ENCODE results near the gene ADAMTS13. TPM values are rescaled to one million over a fixed set of nuclear protein-coding genes. Genes with fewer than 3 reads are reported as not detected.

ADAMTS13 gene
- total and polyA plus RNA-seq, 2 donors (not counting 3 experiments of a cell fraction or from before 2014, with no cell fraction given): 1.5 to 2.5 TPM

DNA sequence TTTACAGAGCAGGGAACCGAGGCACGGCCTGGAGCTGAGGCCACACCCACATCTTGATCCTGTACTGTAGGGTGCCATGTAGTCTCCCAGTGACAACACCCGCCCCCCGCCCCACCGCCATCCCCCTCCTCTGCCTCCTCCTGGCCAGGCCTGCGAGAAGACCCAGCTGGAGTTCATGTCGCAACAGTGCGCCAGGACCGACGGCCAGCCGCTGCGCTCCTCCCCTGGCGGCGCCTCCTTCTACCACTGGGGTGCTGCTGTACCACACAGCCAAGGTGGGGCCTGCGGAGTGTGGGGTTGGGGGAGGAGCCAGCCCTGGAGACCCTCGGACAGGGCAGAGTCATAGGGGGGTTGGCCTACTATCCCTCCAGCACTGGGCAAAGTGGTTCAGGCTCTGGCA is 14.5 kb downstream of the ADAMTS13 start:
- CTCF ChIA-PET: no interaction called here
- Histone ChIP-seq H3K27me3 (ENCODE audit: control insufficient read depth in 2 of 2, insufficient read depth in 2 of 2, low read length in 2 of 2) (no peaks in the 10 kb centered on the region), H3K36me3 (ENCODE audit: control insufficient read depth in 2 of 2, extremely low read depth in 1 of 2, insufficient read depth in 2 of 2, low read length in 2 of 2) (no peaks in the 10 kb centered on the region), H3K9me3 (replicated peaks; ENCODE audit: control insufficient read depth, insufficient read depth, low read length) (no peaks in the 10 kb centered on the region), H3K4me2 (ENCODE audit: insufficient read depth, low read length) (no peak overlapping the region), H3K4me3 (replicated peaks in 1 of 3; ENCODE audit: insufficient read depth in 1 of 3, low read depth in 1 of 3, low read length in 3 of 3) (no peak overlapping the region), H3K79me2 (ENCODE audit: control insufficient read depth, insufficient read depth, low read length) (no peaks in the 10 kb centered on the region), H2AFZ (ENCODE audit: low read depth, low read length) (no peak overlapping the region), H3K27ac (ENCODE audit: insufficient read depth, low read depth, low read length) (no peak overlapping the region), H3K4me1 (ENCODE audit: control insufficient read depth, extremely low read depth, insufficient read depth, low read length) (no peaks in the 10 kb centered on the region), H3K9me1 (replicated peaks; ENCODE audit: control insufficient read depth, extremely low read depth, insufficient read depth, low read length) (no peaks in the 10 kb centered on the region), H3K9ac (replicated peaks; ENCODE audit: extremely low read depth, insufficient read depth, low read length) (no peak overlapping the region), H4K20me1 (replicated peaks; ENCODE audit: control insufficient read depth, extremely low read depth, insufficient read depth, low read length) (no peaks in the 10 kb centered on the region)
- dilution Hi-C loops (cut with MboI; ENCODE audit: extremely low pct_ligation_motif_present, low sequenced_read_pairs): no loop called here
- POLR2A ChIA-PET: no interaction called here
- intact Hi-C loops (cut with micrococcal nuclease): no loop called here
- no TSS peak for BruUV-seq (replicated peaks)
- TF ChIP-seq FOS (IDR thresholded peaks at IDR 0.05; ENCODE audit: borderline replicate concordance, insufficient read depth, low read length) (no peak), GATA2 (IDR thresholded peaks at IDR 0.05; ENCODE audit: insufficient read depth, insufficient read length, low read depth, low read length) (no peak), JUN (IDR thresholded peaks at IDR 0.05; ENCODE audit: borderline replicate concordance, insufficient read depth, insufficient read length, low read depth) (no peak), POLR2AphosphoS5 (IDR thresholded peaks at IDR 0.05; ENCODE audit: insufficient read depth, low read depth, low read length) (no peak)
- TF ChIP-seq, protein P1, sequence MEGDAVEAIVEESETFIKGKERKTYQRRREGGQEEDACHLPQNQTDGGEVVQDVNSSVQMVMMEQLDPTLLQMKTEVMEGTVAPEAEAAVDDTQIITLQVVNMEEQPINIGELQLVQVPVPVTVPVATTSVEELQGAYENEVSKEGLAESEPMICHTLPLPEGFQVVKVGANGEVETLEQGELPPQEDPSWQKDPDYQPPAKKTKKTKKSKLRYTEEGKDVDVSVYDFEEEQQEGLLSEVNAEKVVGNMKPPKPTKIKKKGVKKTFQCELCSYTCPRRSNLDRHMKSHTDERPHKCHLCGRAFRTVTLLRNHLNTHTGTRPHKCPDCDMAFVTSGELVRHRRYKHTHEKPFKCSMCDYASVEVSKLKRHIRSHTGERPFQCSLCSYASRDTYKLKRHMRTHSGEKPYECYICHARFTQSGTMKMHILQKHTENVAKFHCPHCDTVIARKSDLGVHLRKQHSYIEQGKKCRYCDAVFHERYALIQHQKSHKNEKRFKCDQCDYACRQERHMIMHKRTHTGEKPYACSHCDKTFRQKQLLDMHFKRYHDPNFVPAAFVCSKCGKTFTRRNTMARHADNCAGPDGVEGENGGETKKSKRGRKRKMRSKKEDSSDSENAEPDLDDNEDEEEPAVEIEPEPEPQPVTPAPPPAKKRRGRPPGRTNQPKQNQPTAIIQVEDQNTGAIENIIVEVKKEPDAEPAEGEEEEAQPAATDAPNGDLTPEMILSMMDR (IDR thresholded peaks at IDR 0.05; ENCODE audit: extremely low read depth in 1 of 2, insufficient read depth in 1 of 2, low read depth in 1 of 2, low read length in 2 of 2): no peak
- DNase-seq (ENCODE audit: low read depth, low spot score): no peak
- no peak for FAIRE-seq

Measured in endothelial cell of umbilical vein (primary cell).